Endodermal cell (in vitro differentiated cells): Measurements from ENCODE around the gene DCLRE1A. TPM values are rescaled to one million over a fixed set of nuclear protein-coding genes. Genes with fewer than 3 reads are reported as not detected.

Experiments used
- DNase-seq: peaks from one replicate; pipeline ENCODE4 v3.0.0-alpha.2; 2017
- H3K27ac ChIP-seq: 2 replicates; pipeline ENCODE4 v1.5.1; 2013; ENCODE audit warnings: mild to moderate bottlenecking, low read depth, low read length, moderate library complexity
- H3K27me3 ChIP-seq: 2 replicates; pipeline ENCODE4 v1.6.1; 2013; ENCODE audit warnings: mild to moderate bottlenecking, low read length, moderate library complexity; ENCODE audit not compliant: insufficient read depth, control insufficient read depth, poor library complexity, severe bottlenecking
- H3K36me3 ChIP-seq: 2 replicates; pipeline ENCODE4 v1.7.0; 2013; ENCODE audit warnings: mild to moderate bottlenecking, low read length, moderate library complexity; ENCODE audit not compliant: control insufficient read depth, insufficient read depth
- H3K4me1 ChIP-seq: one replicate; pipeline ENCODE4 v1.7.0; 2013; ENCODE audit warnings: low read length; ENCODE audit not compliant: control insufficient read depth, insufficient read depth
- H3K4me3 ChIP-seq: 2 replicates; pipeline ENCODE4 v1.5.1; 2013; ENCODE audit warnings: mild to moderate bottlenecking, low read length, moderate library complexity
- H3K9ac ChIP-seq: 2 replicates; pipeline ENCODE4 v1.6.1; 2013; ENCODE audit warnings: mild to moderate bottlenecking, low read length, moderate library complexity; ENCODE audit not compliant: poor library complexity, severe bottlenecking; ENCODE audit errors: extremely low read depth
- H3K9me3 ChIP-seq: 2 replicates; pipeline ENCODE4 v1.6.1; 2013; ENCODE audit warnings: mild to moderate bottlenecking, low read length, moderate library complexity; ENCODE audit not compliant: control insufficient read depth
- H3K27ac Mint-ChIP-seq: 2 replicates; pipeline ENCODE4 v1.8.0; 2020; ENCODE audit warnings: mixed read lengths
- H3K27me3 Mint-ChIP-seq: 2 replicates; pipeline ENCODE4 v1.8.0; 2021; ENCODE audit warnings: mild to moderate bottlenecking, mixed read lengths; ENCODE audit not compliant: insufficient read depth
- H3K36me3 Mint-ChIP-seq: 2 replicates; pipeline ENCODE4 v1.8.0; 2020; ENCODE audit warnings: low read depth, mixed read lengths
- H3K4me1 Mint-ChIP-seq: 2 replicates; pipeline ENCODE4 v1.8.0; 2020; ENCODE audit warnings: mixed read lengths
- H3K4me3 Mint-ChIP-seq: 2 replicates; pipeline ENCODE4 v1.8.0; 2020; ENCODE audit warnings: mild to moderate bottlenecking, moderate library complexity, mixed read lengths
- H3K9me3 Mint-ChIP-seq: 2 replicates; pipeline ENCODE4 v1.8.0; 2020; ENCODE audit warnings: mild to moderate bottlenecking, mixed read lengths
- CTCF ChIP-seq: fragments of 200-600 bp; sonication (generic); conservative IDR thresholded peaks from 2 replicates; pipeline ENCODE4 v1.5.0; 2021; ENCODE audit warnings: antibody characterized with exemption, mild to moderate bottlenecking
- WGBS, 2 experiments: methylation state at CpG; one replicate each; pipeline versions ENCODE4 v1.1.5 to v1.1.7; 2013; ENCODE audit warnings: missing lambda C conversion rate in 2 of 2, mixed read lengths in 1 of 2; ENCODE audit not compliant: insufficient coverage in 1 of 2, insufficient read length in 1 of 2; 5-methylcytosine and 5-hydroxymethylcytosine counted together
- total RNA-seq, 2 donors: library from RNA; stranded (reverse); fragmentation: NEBNext Ultra II Directional in 1 of 2; extraction: Animal tissue kit (Norgen Biotek cat#: 25700) in 1 of 2; gene quantifications; 2 replicates in 1 of 2; 3 replicates in 1 of 2; pipeline ENCODE4 v1.2.1, GENCODE V29; 2021

Gene DCLRE1A
- total RNA-seq, 2 donors from 2014 or later: 9.6 to 17.8 TPM

- peak overlapping the region; percentile 95 for H3K4me3 ChIP-seq
- H3K9me3 ChIP-seq: peaks cover 4% of the 10 kb centered on the region
- TF ChIP-seq CTCF: peak; percentile 33
- Mint-ChIP-seq H3K4me3 (peak overlapping the region; percentile 88), H3K9me3 (no peaks in the 10 kb centered on the region), H3K27me3 (no peaks in the 10 kb centered on the region), H3K27ac (peak overlapping the region; percentile 99), H3K36me3 (peaks cover 9% of the 10 kb centered on the region), H3K4me1 (peaks cover 16% of the 10 kb centered on the region)
- peaks cover 17% of the 10 kb centered on the region for H3K36me3 ChIP-seq
- peak overlapping the region; percentile 83 for H3K9ac ChIP-seq
- DNase-seq: peak; percentile 83
- peak overlapping the region; percentile 65 for H3K27ac ChIP-seq
- no peaks in the 10 kb centered on the region for H3K4me1 ChIP-seq
- no peaks in the 10 kb centered on the region for H3K27me3 ChIP-seq
- WGBS, 2 experiments: 1 to 5% methylated on average over 18 to 62 of the region's 62 CpGs
Measured at GRCh38 chr10:113854761-113855588, 1.1 kb upstream of the DCLRE1A start.

GRCh38 chr10:113853578-113854012 is 287 bp downstream of the DCLRE1A start:
- Histone ChIP-seq H3K4me3 (peak overlapping the region; percentile 95), H3K27ac (no peak overlapping the region), H3K9ac (peak overlapping the region; percentile 83), H3K9me3 (no peaks in the 10 kb centered on the region), H3K27me3 (no peaks in the 10 kb centered on the region), H3K4me1 (no peaks in the 10 kb centered on the region), H3K36me3 (peaks cover 3% of the 10 kb centered on the region)
- H3K4me3 Mint-ChIP-seq: peak overlapping the region; percentile 88
- WGBS, 2 experiments: 59 to 83% methylated on average over 4 to 10 of the region's 10 CpGs
- no peaks in the 10 kb centered on the region for H3K9me3 Mint-ChIP-seq
- TF ChIP-seq CTCF: no peak
- H3K4me1 Mint-ChIP-seq: peaks cover 16% of the 10 kb centered on the region
- no peaks in the 10 kb centered on the region for H3K27me3 Mint-ChIP-seq
- no peaks in the 10 kb centered on the region for H3K36me3 Mint-ChIP-seq
- DNase-seq: no peak
- peak overlapping the region; percentile 99 for H3K27ac Mint-ChIP-seq

DNA sequence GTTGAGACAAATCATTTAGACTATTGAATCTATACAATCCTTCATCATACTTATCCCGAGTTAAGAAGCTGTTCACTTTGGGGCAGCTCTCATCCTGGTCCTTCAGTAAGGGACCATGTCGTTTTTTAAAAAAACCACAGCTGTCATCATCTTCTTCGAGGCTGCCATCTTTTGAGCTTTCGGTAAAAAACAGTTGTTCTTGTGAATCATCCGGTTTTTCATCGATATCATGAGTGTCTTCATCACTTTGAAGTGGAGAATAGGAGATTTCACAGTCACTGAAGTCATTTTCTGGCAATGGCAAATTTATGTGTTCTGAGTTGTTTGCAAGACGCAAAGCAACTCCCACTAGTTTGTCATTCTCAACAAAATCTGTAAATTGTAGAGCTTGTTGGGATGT is 3.9 kb downstream of the DCLRE1A start:
- Histone ChIP-seq H3K4me1 (no peaks in the 10 kb centered on the region), H3K9me3 (no peaks in the 10 kb centered on the region), H3K27me3 (no peaks in the 10 kb centered on the region), H3K4me3 (no peak overlapping the region), H3K27ac (no peak overlapping the region), H3K9ac (no peak overlapping the region), H3K36me3 (peaks cover 11% of the 10 kb centered on the region)
- WGBS, 2 experiments: 95 to 96% methylated on average over 6 to 7 of the region's 7 CpGs
- H3K27me3 Mint-ChIP-seq: no peaks in the 10 kb centered on the region
- DNase-seq: no peak
- no peak overlapping the region for H3K4me3 Mint-ChIP-seq
- H3K36me3 Mint-ChIP-seq: peaks cover 4% of the 10 kb centered on the region
- TF ChIP-seq CTCF: no peak
- no peak overlapping the region for H3K27ac Mint-ChIP-seq
- no peaks in the 10 kb centered on the region for H3K9me3 Mint-ChIP-seq
- H3K4me1 Mint-ChIP-seq: peaks cover 3% of the 10 kb centered on the region
